Skeletal muscle tissue (tissue), 4 donors: Measurements from ENCODE around the gene KLHL22. TPM values are rescaled to one million over a fixed set of nuclear protein-coding genes. Genes with fewer than 3 reads are reported as not detected.

Experiments used
- H3K27ac ChIP-seq: one replicate; pipeline ENCODE4 v1.7.0; 2013; ENCODE audit warnings: mild to moderate bottlenecking, low read depth, low read length, inconsistent platforms
- H3K27me3 ChIP-seq, 3 donors: one replicate each; pipeline ENCODE4 v1.7.0; 2013; ENCODE audit warnings: low read length in 3 of 3; ENCODE audit not compliant: control insufficient read depth in 3 of 3, insufficient read depth in 3 of 3
- H3K36me3 ChIP-seq, 3 donors: one replicate each; pipeline ENCODE4 v1.7.0; 2013; ENCODE audit warnings: low read length in 3 of 3; ENCODE audit not compliant: control insufficient read depth in 3 of 3, insufficient read depth in 3 of 3
- H3K4me1 ChIP-seq, 3 donors: one replicate each; pipeline ENCODE4 v1.7.0; 2013; ENCODE audit warnings: low read length in 3 of 3, mild to moderate bottlenecking in 3 of 3; ENCODE audit not compliant: control insufficient read depth in 3 of 3, insufficient read depth in 3 of 3
- H3K4me3 ChIP-seq, 3 donors: one replicate each; pipeline ENCODE4 v1.7.0; 2013; ENCODE audit warnings: low read length in 3 of 3
- H3K9ac ChIP-seq, 3 donors: one replicate each; pipeline ENCODE4 v1.7.0; 2013; ENCODE audit warnings: low read length in 3 of 3, mild to moderate bottlenecking in 3 of 3, moderate library complexity in 2 of 3, low read depth in 1 of 3
- H3K9me3 ChIP-seq, 3 donors: one replicate each; pipeline ENCODE4 v1.7.0; 2013; ENCODE audit warnings: low read length in 3 of 3; ENCODE audit not compliant: control insufficient read depth in 3 of 3
- total RNA-seq: library from RNA; depleted of rRNA; stranded (reverse); fragments of >200 nt; gene quantifications from one replicate; pipeline ENCODE4 v1.2.3, GENCODE V29; 2014
- donor health status: Osteomylitis.

KLHL22 gene
- total RNA-seq, 1 donor from 2014 or later = 35.5 TPM

GRCh38 chr22:20405931-20406685 lies 89.5 kb downstream of the KLHL22 start:
- Histone ChIP-seq H3K27ac (no peak overlapping the region), H3K9ac (no peak overlapping the region), H3K36me3 (peaks cover 23 to 33% (median 27%) of the 10 kb centered on the region in 3 donors), H3K4me1 (no peaks in the 10 kb centered on the region), H3K27me3 (no peaks in the 10 kb centered on the region), H3K9me3 (no peaks in the 10 kb centered on the region), H3K4me3 (no peak overlapping the region)

- Histone ChIP-seq H3K9me3 (no peaks in the 10 kb centered on the region), H3K27me3 (no peaks in the 10 kb centered on the region), H3K27ac (no peak overlapping the region), H3K4me3 (no peak overlapping the region), H3K9ac (no peak overlapping the region), H3K36me3 (peaks cover 23 to 33% (median 28%) of the 10 kb centered on the region in 3 donors), H3K4me1 (no peaks in the 10 kb centered on the region)
These were observed 90.2 kb downstream of the KLHL22 start for GRCh38 chr22:20405291-20405930.

GRCh38 chr22:20404881-20405280 lies 90.7 kb downstream of the KLHL22 start:
- H3K4me3 ChIP-seq = no peak overlapping the region
- no peaks in the 10 kb centered on the region for H3K4me1 ChIP-seq
- H3K9me3 ChIP-seq = no peaks in the 10 kb centered on the region
- H3K9ac ChIP-seq = no peak overlapping the region
- H3K27me3 ChIP-seq = no peaks in the 10 kb centered on the region
- H3K36me3 ChIP-seq = peaks cover 23 to 33% (median 28%) of the 10 kb centered on the region in 3 donors
- H3K27ac ChIP-seq = no peak overlapping the region

- Histone ChIP-seq H3K4me1 (no peaks in the 10 kb centered on the region), H3K4me3 (no peak overlapping the region), H3K27ac (no peak overlapping the region), H3K27me3 (no peaks in the 10 kb centered on the region), H3K36me3 (peaks cover 23 to 33% (median 28%) of the 10 kb centered on the region in 3 donors), H3K9me3 (no peaks in the 10 kb centered on the region), H3K9ac (no peak overlapping the region)
These were observed 91.8 kb downstream of the KLHL22 start for GRCh38 chr22:20403779-20404140.

DNA sequence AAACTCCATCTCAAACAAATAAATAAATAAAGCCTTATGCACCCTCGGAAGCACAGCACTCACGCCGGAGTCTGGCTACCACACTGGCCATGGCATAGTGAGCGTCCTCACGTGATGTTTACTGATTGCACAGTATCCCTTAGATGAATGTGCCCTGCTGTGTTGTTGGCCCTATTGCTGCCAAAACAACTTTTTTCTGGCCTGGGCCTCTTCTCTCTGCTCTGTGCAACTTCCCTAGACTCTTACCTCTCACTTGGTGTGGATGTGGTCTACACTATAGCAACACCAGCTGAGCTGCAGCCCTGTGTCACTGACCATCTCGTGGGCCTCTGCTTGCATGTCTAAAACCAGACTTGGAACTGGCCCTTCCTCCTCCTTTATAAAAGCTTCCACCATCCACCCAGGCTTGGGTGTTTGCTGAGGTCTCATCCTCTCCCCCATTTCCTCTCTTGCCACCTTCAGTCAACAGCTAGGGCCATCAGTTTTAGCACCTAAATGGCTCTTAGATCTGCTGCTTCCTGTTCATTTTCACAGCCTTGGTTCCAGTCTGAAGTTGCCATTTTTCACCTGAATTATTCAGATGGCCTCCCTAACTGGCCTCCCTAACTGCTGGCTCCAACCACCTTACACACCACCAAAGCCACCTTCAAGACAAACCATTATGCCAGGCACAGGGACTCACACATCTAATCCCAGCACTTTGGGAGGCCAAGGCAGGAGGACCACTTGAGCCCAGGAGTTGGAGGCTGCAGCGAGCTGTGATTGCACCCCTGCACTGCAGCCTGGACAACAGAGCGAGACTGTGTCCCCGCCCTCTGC lies 92.4 kb downstream of the KLHL22 start:
- no peak overlapping the region for H3K9ac ChIP-seq
- H3K9me3 ChIP-seq = no peaks in the 10 kb centered on the region
- peaks cover 23 to 33% (median 28%) of the 10 kb centered on the region in 3 donors for H3K36me3 ChIP-seq
- no peak overlapping the region for H3K4me3 ChIP-seq
- H3K27ac ChIP-seq = no peak overlapping the region
- no peaks in the 10 kb centered on the region for H3K4me1 ChIP-seq
- H3K27me3 ChIP-seq = no peaks in the 10 kb centered on the region

DNA sequence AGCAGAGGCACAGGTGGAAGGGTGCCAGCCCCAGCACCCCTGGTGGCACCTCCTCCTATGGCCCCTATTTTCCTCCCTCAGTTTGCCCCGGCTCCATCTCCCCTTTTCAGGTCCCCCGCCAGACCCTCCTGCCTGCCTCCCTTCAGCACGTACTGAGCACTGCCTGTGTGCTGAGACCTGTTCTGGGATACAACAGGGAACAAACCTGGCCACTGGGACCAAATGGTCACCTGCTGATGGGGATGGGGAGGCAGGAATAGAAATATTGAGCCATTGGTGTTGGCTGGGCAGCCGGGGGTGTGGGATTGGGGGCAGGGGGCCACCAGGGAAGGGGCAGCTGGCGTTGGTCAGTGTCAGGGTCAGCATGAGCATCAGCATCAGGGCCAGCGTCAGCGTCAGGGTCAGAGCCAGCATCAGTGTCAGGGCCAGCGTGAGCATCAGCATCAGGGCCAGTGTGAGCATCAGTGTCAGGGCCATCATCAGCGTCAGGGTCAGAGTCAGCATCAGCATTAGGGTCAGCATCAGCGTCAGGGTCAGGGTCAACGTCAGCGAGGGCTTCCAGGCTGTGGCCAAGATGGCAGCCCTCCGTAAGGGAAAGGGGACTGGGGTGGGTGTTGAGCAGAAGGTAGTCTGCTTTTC lies 94.1 kb downstream of the KLHL22 start:
- no peaks in the 10 kb centered on the region for H3K9me3 ChIP-seq
- H3K4me1 ChIP-seq = no peaks in the 10 kb centered on the region
- H3K4me3 ChIP-seq = no peak overlapping the region
- no peak overlapping the region for H3K27ac ChIP-seq
- H3K27me3 ChIP-seq = no peaks in the 10 kb centered on the region
- H3K9ac ChIP-seq = no peak overlapping the region
- peaks cover 16 to 27% (median 19%) of the 10 kb centered on the region in 3 donors for H3K36me3 ChIP-seq

DNA sequence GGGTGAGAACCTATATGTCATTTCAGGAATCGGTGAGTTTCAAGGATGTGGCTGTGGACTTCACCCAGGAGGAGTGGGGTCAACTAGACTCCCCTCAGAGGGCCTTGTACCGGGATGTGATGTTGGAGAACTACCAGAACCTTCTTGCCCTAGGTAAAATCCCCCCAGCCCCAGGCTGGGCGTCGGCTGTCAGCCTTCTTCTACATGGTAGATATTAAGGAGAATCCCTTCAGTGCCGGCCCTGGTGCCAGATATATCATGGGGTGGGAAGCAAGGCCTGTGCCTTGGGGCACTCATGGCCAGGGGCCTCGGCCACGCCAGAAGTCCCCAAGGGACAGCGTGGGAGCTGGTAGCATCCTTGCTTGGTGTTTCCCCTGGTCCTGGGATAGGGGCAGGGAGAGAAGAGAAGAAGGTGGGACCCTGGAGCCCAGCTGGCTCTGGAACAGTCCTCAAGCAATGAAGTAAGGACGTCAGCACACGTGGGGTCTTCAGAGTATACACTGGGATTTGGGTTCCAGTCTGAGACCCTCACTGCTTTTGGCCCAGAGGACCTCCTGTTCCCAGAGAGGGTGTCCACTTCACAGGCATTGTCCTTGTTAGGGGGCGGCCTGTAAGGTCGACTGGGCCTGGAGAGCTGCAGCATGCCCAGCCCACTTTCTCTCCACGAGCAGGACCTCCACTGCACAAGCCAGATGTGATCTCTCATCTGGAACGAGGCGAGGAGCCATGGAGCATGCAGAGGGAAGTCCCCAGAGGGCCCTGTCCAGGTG lies 94.8 kb downstream of the KLHL22 start:
- H3K36me3 ChIP-seq = peaks cover 9 to 20% (median 13%) of the 10 kb centered on the region in 3 donors

GRCh38 chr22:20399866-20400605 lies 95.6 kb downstream of the KLHL22 start:
- Histone ChIP-seq H3K9me3 (no peaks in the 10 kb centered on the region), H3K27me3 (no peaks in the 10 kb centered on the region), H3K4me1 (peaks cover 4 to 7% (median 4%) of the 10 kb centered on the region in 3 donors), H3K27ac (no peak overlapping the region), H3K9ac (no peak overlapping the region), H3K4me3 (no peak overlapping the region), H3K36me3 (peaks cover 5 to 19% (median 10%) of the 10 kb centered on the region in 3 donors)

More for the DNA sequence above, 94.8 kb downstream of the KLHL22 start:
- Histone ChIP-seq H3K4me3 (no peak overlapping the region), H3K9ac (no peak overlapping the region), H3K9me3 (no peaks in the 10 kb centered on the region), H3K4me1 (no peaks in the 10 kb centered on the region), H3K27me3 (no peaks in the 10 kb centered on the region), H3K27ac (no peak overlapping the region)

- H3K27me3 ChIP-seq = no peaks in the 10 kb centered on the region
These were observed 97.2 kb downstream of the KLHL22 start for GRCh38 chr22:20398420-20398819.

More at GRCh38 chr22:20398420-20398819, 97.2 kb downstream of the KLHL22 start:
- no peak overlapping the region for H3K27ac ChIP-seq
- no peaks in the 10 kb centered on the region for H3K9me3 ChIP-seq
- peaks cover 12 to 20% (median 15%) of the 10 kb centered on the region in 3 donors for H3K4me1 ChIP-seq
- no peak overlapping the region for H3K4me3 ChIP-seq
- no peak overlapping the region for H3K9ac ChIP-seq
- peaks cover 5 to 12% (median 5%) of the 10 kb centered on the region in 3 donors for H3K36me3 ChIP-seq
